ENCODE data around the gene KLHL2.

GRCh38 chr4:165308166-165308565, 100.8 kb downstream of the KLHL2 start:
- TF ChIP-seq SP1 (IDR thresholded peaks at IDR 0.05) (no peak), FOXM1 (IDR thresholded peaks at IDR 0.05; ENCODE audit: borderline replicate concordance) (no peak), SUZ12 (IDR thresholded peaks at IDR 0.05) (no peak), HDGF (IDR thresholded peaks at IDR 0.05; ENCODE audit: borderline replicate concordance) (no peak), ZNF384 (IDR thresholded peaks at IDR 0.05) (no peak), BHLHE40 (IDR thresholded peaks at IDR 0.05; ENCODE audit: borderline replicate concordance) (no peak), L3MBTL2 (conservative IDR thresholded peaks at IDR 0.05) (no peak), FOXA1 (IDR thresholded peaks at IDR 0.05) (no peak), TARDBP (IDR thresholded peaks at IDR 0.05) (no peak), FOXK2 (IDR thresholded peaks at IDR 0.05) (no peak), PKNOX1 (IDR thresholded peaks at IDR 0.05) (no peak), LEF1 (IDR thresholded peaks at IDR 0.05; ENCODE audit: borderline replicate concordance) (no peak)

All from HEK293T (cell line).